SJSA1 (cell line): Measurements from ENCODE around the gene C1orf50. TPM values are rescaled to one million over a fixed set of nuclear protein-coding genes. Genes with fewer than 3 reads are reported as not detected.
A peak's percentile ranks its signal among the peaks of the same experiment; 100 is the strongest.

Source experiments
- DNase-seq, 2 experiments: peaks; one replicate each; pipeline ENCODE4 v3.0.0-alpha.2; 2015 to 2020; ENCODE audit warnings: low spot score in 2 of 2, low read depth in 1 of 2
- H3K27ac ChIP-seq: fragments of 250-450 bp; sonication (Bioruptor Pico); 2 replicates; pipeline ENCODE4 v1.5.1; 2020; ENCODE audit warnings: mild to moderate bottlenecking, moderate library complexity
- H3K27me3 ChIP-seq: fragments of 250-450 bp; sonication (Bioruptor Pico); replicated peaks from 2 replicates; pipeline ENCODE4 v1.5.1; 2020; ENCODE audit warnings: mild to moderate bottlenecking, moderate library complexity
- H3K36me3 ChIP-seq: fragments of 250-450 bp; sonication (Bioruptor Pico); 2 replicates; pipeline ENCODE4 v1.5.1; 2020; ENCODE audit warnings: mild to moderate bottlenecking
- H3K4me1 ChIP-seq: fragments of 250-450 bp; sonication (Bioruptor Pico); replicated peaks from 2 replicates; pipeline ENCODE4 v1.6.1; 2021; ENCODE audit warnings: mild to moderate bottlenecking
- H3K4me3 ChIP-seq: fragments of 250-450 bp; sonication (Bioruptor Pico); 2 replicates; pipeline ENCODE4 v1.5.1; 2020; ENCODE audit warnings: mild to moderate bottlenecking
- H3K9me3 ChIP-seq: fragments of 250-450 bp; sonication (Bioruptor Pico); replicated peaks from 2 replicates; pipeline ENCODE4 v1.5.1; 2020; ENCODE audit warnings: mild to moderate bottlenecking
- total RNA-seq: library from RNA; depleted of rRNA; stranded (reverse); fragments of >200 nt; shearing (Covaris generic); gene quantifications from 2 replicates; pipeline ENCODE4 v1.2.3, GENCODE V29; 2014; rRNA removed

Gene C1orf50
- total RNA-seq, 1 experiment from 2014 or later: 4.2 TPM

DNA sequence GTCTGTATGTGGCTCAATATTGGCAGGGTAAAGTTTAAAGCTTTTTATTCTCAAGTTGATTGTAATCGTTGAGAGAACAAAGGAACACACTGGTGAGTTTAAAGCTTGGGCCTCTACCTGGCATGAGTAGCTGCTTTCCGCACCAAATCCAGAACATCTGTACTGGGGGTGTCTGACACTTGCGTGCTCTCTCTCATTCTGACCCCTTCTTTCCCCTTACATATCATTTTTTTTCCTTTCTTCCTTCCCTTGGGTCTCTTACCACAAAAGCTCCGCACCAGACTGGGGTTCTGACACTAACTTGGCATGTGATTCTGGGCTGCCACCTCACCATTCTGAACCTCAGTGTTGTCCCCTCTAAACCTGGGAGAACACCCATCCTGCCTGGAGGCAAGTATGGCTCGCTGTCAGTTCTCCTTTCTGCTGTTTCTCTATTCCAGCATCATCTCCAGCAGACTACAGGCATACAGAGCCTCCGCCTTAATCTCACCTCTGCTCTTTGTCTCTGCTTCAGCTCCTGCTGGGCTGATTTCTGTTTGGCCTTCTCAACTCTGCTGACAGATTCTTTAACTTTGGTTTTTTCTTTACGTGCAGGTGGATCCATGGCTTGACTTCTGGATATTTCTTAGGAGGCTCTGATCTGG, 49.0 kb downstream of the C1orf50 start:
- no peaks in the 10 kb centered on the region for H3K27me3 ChIP-seq
- H3K27ac ChIP-seq: no peak overlapping the region
- peak overlapping the region; percentile 94 for H3K4me3 ChIP-seq
- no peak for DNase-seq
- peaks cover 8% of the 10 kb centered on the region for H3K36me3 ChIP-seq
- no peaks in the 10 kb centered on the region for H3K9me3 ChIP-seq
- peaks cover 20% of the 10 kb centered on the region for H3K4me1 ChIP-seq

DNA sequence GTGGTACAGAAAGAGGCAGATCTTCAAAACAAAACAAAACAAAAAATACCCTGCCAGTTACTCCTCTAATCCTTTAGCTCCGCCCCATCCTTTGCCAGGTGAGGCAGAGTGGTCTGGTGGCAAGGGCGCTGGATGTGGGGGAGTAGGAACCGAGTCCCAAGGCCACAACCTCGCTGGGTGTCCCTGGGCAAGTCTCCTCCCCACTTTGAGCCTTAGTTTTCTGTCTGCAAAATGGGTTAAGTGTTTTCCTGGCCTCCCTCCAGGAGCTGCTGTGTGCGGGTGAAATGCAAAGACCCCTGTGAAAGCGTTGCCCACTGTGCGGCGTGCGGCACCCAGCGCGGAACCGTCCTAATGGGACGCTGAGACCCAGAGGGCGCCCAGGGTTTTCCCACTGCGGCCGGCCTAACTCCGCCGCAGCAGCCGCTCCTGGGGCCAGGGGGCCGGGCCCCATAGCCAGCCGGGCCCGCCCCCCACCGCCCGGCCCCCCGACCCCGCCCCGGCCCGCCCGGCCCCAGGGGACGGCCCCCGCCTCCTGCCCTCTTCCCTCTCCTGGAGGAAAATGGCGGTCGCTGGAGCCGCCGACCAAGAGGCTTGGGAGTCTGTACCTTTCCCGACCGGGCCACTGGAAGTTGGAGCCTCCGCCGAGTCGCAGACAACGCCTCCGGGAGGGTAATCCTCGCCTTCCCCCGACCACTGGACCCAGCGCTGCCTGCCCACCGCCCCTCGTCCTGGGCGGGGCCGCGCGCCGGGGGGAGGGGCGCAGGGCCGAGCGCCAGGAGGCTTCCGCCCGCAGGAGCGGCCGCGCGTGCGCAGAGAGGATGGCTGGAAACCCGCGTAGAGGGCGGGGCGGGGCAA, 49.8 kb downstream of the C1orf50 start, which contains the start of the genes ERMAP and SVBP:
Gene ERMAP (plus strand): TSS at position 538 of the 855 bp plus-strand sequence. CDS start 13,327 bp downstream, outside the sequence.
Gene SVBP (minus strand): TSS at position 813 of the 855 bp plus-strand sequence. CDS start 853 bp downstream, outside the sequence.
- H3K4me1 ChIP-seq: peaks cover 20% of the 10 kb centered on the region
- DNase-seq: peak; percentile 93 to 98
- no peaks in the 10 kb centered on the region for H3K27me3 ChIP-seq
- H3K9me3 ChIP-seq: no peaks in the 10 kb centered on the region
- peak within 1 kb of the TSS; percentile 94 for H3K4me3 ChIP-seq
- H3K36me3 ChIP-seq: peaks cover 8% of the 10 kb centered on the region
- peak within 1 kb of the TSS; percentile 100 for H3K27ac ChIP-seq

DNA sequence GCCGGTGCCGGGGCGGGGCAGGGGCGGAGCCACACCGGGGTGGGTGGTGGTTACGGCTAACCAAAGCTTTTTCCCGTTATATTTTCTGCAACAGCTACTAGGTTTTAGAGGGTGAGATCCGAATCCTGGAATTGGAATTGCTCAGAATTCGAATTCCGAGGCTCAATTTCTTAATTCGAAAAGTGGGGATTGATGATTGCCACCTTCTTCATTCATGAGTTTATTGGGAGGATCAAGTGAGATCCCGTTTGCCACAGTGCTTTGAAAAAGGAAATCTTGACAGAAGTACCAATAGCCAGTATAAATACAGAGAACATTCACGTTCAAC, 50.4 kb downstream of the C1orf50 start:
- Histone ChIP-seq H3K4me1 (peaks cover 20% of the 10 kb centered on the region), H3K27me3 (no peaks in the 10 kb centered on the region), H3K27ac (peak overlapping the region; percentile 100), H3K4me3 (peak overlapping the region; percentile 94), H3K36me3 (peaks cover 8% of the 10 kb centered on the region), H3K9me3 (no peaks in the 10 kb centered on the region)
- DNase-seq: peak in 1 of 2 experiments; percentile 57

DNA sequence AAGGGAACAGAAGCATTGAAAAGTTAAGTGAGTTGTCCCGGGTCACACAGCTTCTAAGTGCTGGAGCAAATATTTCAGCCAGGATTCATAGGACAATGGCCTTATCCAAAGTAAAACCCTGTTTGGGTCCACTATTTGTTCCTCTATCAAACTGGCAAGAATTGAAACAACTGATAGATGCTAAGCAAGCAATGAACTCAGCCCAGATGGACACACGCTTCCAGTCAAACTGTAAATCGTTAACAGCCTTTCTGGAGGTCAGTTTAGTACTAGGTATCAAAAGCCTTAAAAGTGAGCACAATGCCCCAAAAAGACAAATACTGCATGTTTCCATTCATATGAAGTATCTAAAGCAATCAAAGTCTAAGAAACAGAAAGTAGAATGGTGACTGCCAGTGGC, 50.9 kb downstream of the C1orf50 start:
- H3K9me3 ChIP-seq: no peaks in the 10 kb centered on the region
- H3K36me3 ChIP-seq: peaks cover 8% of the 10 kb centered on the region
- DNase-seq: no peak
- no peak overlapping the region for H3K4me3 ChIP-seq
- H3K4me1 ChIP-seq: peaks cover 20% of the 10 kb centered on the region
- no peak overlapping the region for H3K27ac ChIP-seq
- no peaks in the 10 kb centered on the region for H3K27me3 ChIP-seq

DNA sequence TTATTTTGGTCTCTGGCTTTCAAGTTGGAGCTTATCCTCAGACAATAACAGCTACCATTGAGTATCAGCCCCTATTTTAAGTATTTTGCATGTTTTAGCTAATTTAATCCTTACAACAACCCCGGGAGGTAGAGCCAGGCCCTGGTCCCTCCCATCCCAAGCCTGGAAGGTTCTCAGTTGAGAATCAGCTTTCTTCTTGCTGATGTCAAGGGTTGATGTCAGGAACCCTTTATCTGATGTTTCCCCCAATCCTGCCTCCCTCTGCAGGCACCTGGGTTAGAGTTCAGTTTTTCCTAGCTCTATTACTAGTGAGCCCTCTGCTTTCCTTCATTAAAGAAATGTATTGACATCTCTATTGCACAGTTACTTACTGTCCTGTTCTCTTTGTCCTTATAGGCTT, 53.8 kb downstream of the C1orf50 start:
- Histone ChIP-seq H3K27ac (no peak overlapping the region), H3K9me3 (no peaks in the 10 kb centered on the region), H3K4me3 (no peak overlapping the region), H3K36me3 (no peaks in the 10 kb centered on the region), H3K27me3 (no peaks in the 10 kb centered on the region), H3K4me1 (peaks cover 27% of the 10 kb centered on the region)
- DNase-seq: no peak

DNA sequence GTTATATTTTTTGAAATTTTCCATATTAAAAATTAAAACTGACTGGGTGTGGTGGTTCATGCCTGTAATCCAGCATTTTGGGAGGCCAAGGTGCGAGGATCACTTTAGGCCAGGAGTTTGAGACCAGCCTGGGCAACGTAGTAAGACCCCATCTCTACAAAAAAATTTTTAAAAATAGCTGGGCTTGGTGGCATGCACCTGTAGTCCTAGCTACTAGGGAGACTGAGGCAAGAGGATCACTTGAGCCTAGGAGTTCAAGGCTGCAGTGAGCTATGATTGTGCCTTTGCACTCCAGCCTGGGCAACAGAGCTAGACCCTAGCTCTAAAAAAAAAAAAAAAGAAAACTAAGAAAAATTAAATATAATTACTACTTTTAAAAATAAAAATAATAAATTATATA, 54.6 kb downstream of the C1orf50 start:
- H3K36me3 ChIP-seq: no peaks in the 10 kb centered on the region
- H3K27ac ChIP-seq: no peak overlapping the region
- DNase-seq: no peak
- peaks cover 19% of the 10 kb centered on the region for H3K4me1 ChIP-seq
- no peak overlapping the region for H3K4me3 ChIP-seq
- H3K9me3 ChIP-seq: no peaks in the 10 kb centered on the region
- H3K27me3 ChIP-seq: no peaks in the 10 kb centered on the region

DNA sequence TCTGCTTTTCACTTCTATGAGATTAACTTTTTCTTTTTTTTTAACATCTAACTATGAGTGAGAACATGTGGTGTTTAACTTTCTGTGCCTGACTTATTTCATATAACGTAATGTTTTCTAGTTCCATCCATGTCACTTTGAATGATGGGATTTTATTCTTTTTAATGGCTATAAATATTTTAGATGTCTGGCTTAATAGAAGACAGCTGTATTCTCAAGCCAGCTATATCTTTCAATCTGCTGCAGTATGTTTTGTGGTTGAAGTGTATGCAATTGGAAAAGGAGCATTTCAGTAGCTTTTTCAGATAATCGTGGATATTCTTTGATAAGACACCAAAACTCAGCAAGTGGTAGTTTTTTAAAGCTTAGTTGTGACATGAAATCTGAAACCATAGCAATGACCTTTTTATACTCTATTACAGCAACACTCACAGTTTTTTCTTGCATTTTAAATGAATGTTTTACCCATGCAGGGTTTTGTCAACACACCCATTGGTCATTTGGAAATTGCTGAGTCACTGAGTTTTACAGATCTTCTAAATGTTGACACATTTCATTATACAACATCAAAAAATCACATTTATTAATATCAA, 55.8 kb downstream of the C1orf50 start:
- no peak overlapping the region for H3K27ac ChIP-seq
- H3K4me1 ChIP-seq: peaks cover 13% of the 10 kb centered on the region
- DNase-seq: no peak

DNA sequence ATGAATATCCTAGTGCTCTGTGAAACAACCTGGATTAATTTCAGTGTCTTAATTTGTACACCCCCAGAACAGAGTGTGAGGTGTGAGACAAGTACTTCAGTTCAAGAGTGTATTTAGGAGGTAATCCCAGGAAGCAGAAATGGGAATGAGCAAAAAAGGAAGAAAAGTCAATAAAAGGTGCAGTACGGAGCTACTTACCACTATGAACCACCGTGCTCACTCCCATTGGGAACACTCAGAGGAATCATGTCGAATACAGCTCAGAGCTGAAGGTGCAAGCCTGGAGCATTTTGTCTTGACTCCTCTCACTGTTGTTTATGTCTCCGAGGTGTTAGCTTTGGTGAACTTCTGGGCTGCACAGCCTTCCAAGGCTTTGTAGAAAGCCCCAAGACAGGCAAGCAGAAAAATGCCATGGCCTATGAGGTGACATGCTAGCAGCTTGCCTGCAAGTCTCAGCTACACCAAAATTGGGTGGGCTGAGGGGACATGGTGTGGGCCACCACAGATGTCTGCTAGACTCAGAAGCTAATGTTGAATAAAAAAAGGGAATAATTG, 57.5 kb downstream of the C1orf50 start:
- Histone ChIP-seq H3K36me3 (no peaks in the 10 kb centered on the region), H3K4me3 (no peak overlapping the region), H3K27me3 (no peaks in the 10 kb centered on the region)

More for the DNA sequence above, 55.8 kb downstream of the C1orf50 start:
- H3K27me3 ChIP-seq: no peaks in the 10 kb centered on the region
- no peaks in the 10 kb centered on the region for H3K9me3 ChIP-seq
- no peaks in the 10 kb centered on the region for H3K36me3 ChIP-seq
- H3K4me3 ChIP-seq: no peak overlapping the region

DNA sequence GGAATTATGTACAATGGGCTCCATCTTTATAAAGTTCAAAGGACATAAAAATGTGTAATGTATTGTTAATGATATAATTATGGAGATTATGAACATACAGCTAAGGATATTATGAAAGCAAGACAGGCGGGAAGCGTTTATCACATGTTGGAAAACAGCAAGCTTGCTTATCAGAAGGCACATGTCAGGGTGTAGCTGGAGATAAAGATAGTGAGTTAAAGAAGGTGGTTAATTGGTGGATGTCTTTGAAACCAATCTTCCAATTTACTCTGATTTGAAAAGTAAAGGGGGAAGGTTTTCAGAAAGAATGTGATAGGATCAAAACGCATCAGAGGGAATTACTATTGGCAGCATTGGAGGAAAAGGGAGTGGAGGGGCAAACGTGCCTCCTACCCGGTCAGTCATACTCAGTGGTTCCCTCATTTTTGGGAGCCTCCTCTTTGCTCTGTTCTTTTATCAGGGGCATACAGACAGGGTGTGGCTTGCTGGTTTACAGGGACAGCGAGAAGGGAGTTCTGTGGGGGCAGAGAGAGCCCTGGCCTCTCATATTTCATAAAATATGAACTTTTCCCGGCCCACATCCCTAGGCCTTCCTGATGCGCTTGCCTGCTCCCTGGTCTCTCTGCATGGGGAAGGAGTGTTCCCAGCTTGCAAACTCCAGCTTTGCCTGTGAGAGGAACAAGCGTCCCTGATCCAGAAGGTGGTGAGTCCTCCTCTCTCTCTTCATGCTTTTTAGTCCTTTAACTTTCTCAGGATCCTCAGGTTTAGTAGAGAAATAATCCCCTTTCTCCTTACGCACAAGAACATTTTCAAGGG, 58.2 kb downstream of the C1orf50 start:
- Histone ChIP-seq H3K4me1 (peaks cover 11% of the 10 kb centered on the region; the same call in 1 of the 2 replicates), H3K27ac (no peak overlapping the region), H3K4me3 (no peak overlapping the region), H3K9me3 (no peaks in the 10 kb centered on the region), H3K36me3 (no peaks in the 10 kb centered on the region), H3K27me3 (no peaks in the 10 kb centered on the region)
- DNase-seq: no peak

More for the DNA sequence above, 57.5 kb downstream of the C1orf50 start:
- no peaks in the 10 kb centered on the region for H3K9me3 ChIP-seq
- no peak overlapping the region for H3K27ac ChIP-seq
- DNase-seq: no peak
- peaks cover 11% of the 10 kb centered on the region; the same call in 1 of the 2 replicates for H3K4me1 ChIP-seq

Other genes with a start within 250 kb of the C1orf50 start
- 68.4 and 110 TPM in 2 replicates for gene PPIH, start 108.8 kb upstream of the C1orf50 start, total RNA-seq
- 838 and 1,346 TPM in 2 replicates for gene YBX1, start 84.8 kb upstream of the C1orf50 start, total RNA-seq
- not detected in 2 replicates for gene CLDN19, start 27.0 kb upstream of the C1orf50 start, total RNA-seq
- gene P3H1, start 221 bp upstream of the C1orf50 start, total RNA-seq: 182 and 295 TPM in 2 replicates
- gene TMEM269, start 17.7 kb downstream of the C1orf50 start, total RNA-seq: not detected in 2 replicates
- 8.2 and 9.4 TPM in 2 replicates for gene ERMAP, start 49.9 kb downstream of the C1orf50 start, total RNA-seq
- 46.6 and 48.0 TPM in 2 replicates for gene SVBP, start 50.1 kb downstream of the C1orf50 start, total RNA-seq
- 7.3 and 7.9 TPM in 2 replicates for gene ZNF691, start 79.4 kb downstream of the C1orf50 start, total RNA-seq
- gene SLC2A1, start 191.6 kb downstream of the C1orf50 start, total RNA-seq: 115 and 173 TPM in 2 replicates